ENCODE results near the gene LGALSL.

Gene LGALSL

DNA sequence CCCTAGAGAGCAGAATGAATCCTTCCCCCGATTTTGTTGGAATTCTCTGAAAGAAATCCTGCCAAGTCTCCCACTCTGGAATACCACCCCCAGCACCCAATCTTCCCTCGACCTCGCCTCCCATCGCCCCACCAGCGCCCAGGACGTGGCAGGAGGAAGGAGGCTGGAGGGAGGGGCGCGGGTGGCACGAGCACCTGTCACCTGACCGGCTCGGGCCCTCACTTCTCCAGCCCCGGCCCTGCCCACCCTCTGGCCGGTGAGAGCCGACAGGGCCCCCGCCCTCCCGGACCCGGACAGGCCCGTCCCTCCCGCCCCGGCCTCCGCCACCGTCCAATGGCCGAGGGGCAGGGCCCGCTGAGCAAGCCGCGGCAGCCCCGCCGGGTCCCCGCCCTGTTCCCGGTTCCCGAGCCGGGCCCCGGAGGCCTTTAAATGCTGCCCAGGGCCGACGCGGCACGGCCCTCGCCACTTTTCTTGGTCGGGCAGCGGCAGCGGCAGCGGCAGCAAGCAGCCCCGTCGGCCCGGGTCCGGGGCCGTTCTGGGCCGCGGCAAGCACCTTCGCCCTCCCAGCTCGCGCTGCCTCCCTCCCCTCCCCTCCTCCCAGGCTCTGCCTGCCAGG is at the start of gene LGALSL:
LGALSL (plus strand) TSS at position 393 of the 616 bp plus-strand sequence. CDS start 384 bp downstream, outside the sequence.
- DNase-seq (ENCODE audit: low read depth in 3 of 3), result no peak

DNA sequence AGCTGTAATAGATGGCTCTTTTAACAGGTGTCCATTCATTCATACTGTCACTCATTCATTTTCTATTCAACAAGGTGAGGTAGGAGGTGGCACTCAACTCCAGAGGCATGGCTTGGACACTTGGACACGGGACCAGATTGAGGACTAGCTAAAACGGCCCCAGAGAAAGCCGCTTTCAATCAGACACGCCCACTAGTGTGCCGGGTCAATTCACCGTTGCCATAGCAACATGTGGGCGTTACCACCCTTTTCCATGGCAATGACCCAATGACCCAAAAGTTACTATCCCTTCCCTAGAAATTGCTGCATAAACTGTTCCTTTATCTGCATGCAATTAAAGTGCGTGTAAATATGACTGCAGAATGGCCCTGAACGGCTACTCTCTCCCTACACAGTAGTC is 49.2 kb upstream of the LGALSL start:
- DNase-seq (ENCODE audit: low read depth in 3 of 3), result no peak

DNA sequence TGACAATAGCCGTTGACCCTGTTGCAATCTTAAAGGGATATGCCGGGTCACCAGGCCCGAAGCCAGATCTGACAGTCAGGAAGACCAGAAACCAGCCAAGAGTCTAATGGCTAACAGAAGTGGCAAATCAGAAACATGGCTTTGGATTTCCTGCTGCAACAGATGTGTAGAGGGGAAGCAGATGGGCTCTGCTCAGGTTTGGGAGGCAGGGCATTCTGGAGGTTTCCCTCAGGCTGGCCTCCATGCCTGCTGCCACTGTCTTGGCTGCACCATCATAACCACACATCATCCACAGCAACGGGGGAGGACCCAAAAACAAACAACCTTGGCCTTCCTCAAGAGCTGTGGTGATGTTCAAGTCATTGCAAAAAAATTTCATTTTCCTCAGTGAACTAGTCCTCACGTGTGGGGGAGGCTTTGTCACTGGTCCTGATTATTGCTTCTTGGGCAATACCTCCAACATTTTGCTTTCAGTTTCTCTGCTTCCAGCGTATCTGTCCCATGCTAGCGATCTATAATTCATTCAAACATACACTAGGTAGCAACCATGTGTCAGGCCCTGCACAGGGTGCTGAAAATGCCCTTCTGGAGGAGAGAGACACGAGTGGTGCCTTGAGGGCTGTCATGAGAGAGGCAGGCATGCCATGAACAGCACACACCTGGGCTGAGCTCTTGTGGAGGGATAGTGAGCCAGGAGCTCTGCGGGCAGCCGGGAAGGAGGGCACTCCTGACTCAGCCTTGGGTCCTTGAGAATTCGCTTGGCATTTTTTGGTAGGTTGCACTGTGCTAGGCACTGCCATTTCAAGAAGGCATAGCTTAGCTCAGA is 48.2 kb upstream of the LGALSL start:
- DNase-seq (ENCODE audit: low read depth in 3 of 3), result no peak

- no peak for DNase-seq (ENCODE audit: low read depth in 3 of 3)
Measured at GRCh38 chr2:64406407-64406774, 47.6 kb upstream of the LGALSL start.

- DNase-seq (ENCODE audit: low read depth in 3 of 3), result no peak
Measured at GRCh38 chr2:64408031-64408430, 45.9 kb upstream of the LGALSL start.

- DNase-seq (ENCODE audit: low read depth in 3 of 3), result no peak
Measured at GRCh38 chr2:64410671-64411070, 43.3 kb upstream of the LGALSL start.

DNA sequence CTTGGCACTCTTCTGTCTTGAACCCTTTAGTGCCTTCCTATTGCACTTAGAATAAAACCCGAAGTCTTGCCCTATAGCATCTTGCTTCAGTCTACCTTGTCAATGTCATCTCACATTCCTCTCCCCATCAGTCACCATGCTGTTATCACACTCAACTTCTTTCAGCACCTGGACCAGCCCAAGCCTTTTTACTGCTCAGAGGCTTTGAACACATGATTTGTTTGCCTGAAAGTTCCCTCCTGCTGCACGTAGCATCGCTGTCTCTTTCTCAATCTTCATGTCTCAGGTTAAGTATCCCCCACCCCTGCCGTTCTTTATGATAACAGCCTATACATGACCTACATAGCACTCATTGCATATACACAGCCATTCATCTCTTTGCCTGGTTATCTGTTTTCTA is 41.3 kb upstream of the LGALSL start:
- no peak for DNase-seq (ENCODE audit: low read depth in 3 of 3)

GRCh38 chr2:64414736-64415435 is 39.1 kb upstream of the LGALSL start:
- no peak for DNase-seq (ENCODE audit: low read depth in 3 of 3)

- no peak for DNase-seq (ENCODE audit: low read depth in 3 of 3)
Measured at GRCh38 chr2:64417624-64418023, 36.3 kb upstream of the LGALSL start.

DNA sequence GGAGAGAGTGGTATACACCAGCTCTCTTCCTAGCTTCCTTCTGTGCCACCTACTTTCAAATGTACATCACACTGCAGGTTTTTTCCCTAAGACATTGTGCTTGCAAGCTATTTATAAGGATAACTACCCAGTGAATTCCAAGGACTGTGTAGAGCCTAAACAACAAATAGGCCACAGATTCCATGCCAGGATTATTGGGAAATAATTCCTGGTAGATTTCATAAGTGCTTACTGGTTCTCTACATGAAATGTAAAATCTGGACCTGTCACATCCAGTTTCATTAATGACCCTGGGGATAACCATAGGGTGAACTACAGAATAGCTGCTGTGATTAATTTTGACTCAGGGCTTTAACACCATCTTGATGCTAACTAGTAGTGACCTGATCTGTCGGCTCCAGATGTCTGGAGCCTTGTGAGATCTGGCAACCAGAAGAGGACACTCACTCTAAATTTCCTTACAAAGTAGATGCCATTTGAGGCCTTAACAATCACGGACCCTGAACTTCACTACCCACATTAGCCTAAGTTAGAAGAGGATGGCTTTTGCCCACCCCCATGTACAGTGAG is 34.3 kb upstream of the LGALSL start:
- DNase-seq (ENCODE audit: low read depth in 3 of 3), result no peak

DNA sequence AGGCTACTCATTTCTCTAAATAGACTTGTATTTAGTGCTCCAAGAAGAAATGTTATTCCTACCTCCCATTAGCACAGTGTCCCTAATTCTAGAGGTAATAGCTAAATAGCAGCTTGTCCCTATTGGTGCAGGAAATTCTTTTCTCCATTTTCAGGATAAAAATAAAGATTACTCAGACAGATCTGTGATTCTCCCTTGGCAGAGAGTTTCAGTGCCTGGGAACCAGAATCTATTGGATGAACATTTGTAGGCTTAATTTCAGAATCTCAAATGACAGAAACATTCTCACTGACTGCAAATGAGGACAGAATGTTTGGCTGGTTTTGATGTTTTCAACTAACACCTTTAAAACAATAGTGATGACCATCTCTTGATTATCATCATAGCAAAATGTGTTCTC is 33.3 kb upstream of the LGALSL start:
- DNase-seq (ENCODE audit: low read depth in 3 of 3), result no peak

- no peak for DNase-seq (ENCODE audit: low read depth in 3 of 3)
Measured at GRCh38 chr2:64421201-64421600, 32.8 kb upstream of the LGALSL start.

GRCh38 chr2:64422466-64422865 is 31.5 kb upstream of the LGALSL start:
- no peak for DNase-seq (ENCODE audit: low read depth in 3 of 3)

- DNase-seq (ENCODE audit: low read depth in 3 of 3), result no peak
Measured at GRCh38 chr2:64423303-64423702, 30.7 kb upstream of the LGALSL start.

- no peak for DNase-seq (ENCODE audit: low read depth in 3 of 3)
Measured at GRCh38 chr2:64424416-64424987, 29.5 kb upstream of the LGALSL start.

- no peak for DNase-seq (ENCODE audit: low read depth in 3 of 3)
Measured at GRCh38 chr2:64426183-64426952, 27.6 kb upstream of the LGALSL start.

GRCh38 chr2:64434039-64434657 is 19.8 kb upstream of the LGALSL start:
- DNase-seq (ENCODE audit: low read depth in 3 of 3), result no peak

DNA sequence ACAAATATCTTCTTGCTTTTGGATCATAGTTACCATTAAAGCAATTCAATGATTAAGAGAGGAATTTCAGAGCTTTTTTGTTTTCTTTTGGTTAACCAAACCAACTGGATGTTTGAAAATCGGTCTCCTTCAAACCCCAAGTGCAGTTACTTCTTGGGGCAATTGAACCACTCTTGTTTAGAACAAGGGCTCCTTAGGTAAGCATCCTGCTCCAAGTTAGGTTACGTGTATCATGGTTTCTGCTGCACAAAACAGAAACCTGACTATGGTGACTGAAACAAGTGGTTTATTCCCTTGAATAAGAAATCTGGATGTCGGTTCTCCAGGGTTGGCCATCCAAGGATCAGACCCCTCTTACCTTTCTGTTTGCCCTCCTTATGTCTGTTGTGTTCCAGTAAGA is 16.1 kb upstream of the LGALSL start:
- DNase-seq (ENCODE audit: low read depth in 3 of 3), result no peak

- no peak for DNase-seq (ENCODE audit: low read depth in 3 of 3)
Measured at GRCh38 chr2:64439194-64439593, 14.8 kb upstream of the LGALSL start.

DNA sequence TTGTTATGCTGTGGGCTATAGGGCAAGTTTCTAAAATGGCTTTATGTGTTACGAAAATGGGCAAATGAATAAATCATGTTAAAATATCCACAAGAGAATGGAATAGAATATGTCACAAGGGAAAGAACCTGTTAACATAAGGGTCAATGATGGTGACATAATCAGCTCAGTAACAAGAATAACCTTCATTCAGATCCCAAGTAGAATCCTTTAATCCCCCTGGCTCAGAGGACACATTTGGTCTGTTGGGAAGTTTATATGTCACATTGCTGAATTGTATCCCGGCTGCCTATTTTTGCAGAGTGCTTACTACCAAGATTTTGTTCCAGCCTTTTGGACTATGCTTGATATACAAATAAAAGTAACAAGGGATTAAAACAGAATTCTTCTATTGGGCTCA is 13.1 kb upstream of the LGALSL start:
- DNase-seq (ENCODE audit: low read depth in 3 of 3), result no peak

DNA sequence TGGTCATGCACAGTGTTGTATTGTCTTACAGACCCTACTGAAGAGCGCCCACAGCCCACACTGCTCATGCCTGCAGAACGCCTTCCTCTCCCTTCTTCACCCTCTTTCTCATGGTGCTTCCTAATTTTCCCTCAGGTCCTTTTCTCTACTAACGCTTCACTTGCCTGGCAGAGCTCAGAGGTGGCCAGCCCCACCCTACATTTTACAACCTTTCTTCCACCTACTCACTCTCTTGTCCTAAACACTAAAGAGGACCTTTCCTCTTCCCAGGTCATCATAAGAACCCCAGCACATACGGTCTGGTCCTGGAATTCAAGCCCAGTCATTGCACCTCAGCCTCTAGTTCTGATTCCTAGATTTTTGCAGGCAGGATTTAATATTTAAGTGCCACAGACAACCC is 11.7 kb upstream of the LGALSL start:
- DNase-seq (ENCODE audit: low read depth in 3 of 3), result no peak
